HCT116 (cell line): ENCODE data around the gene OR6A2. TPM values are rescaled to one million over a fixed set of nuclear protein-coding genes. Genes with fewer than 3 reads are reported as not detected.

ENCODE experiments used
- ATAC-seq: fragments of 200-7000 bp; cut with Tn5 transposase; 2 replicates; pipeline ENCODE4 v1.9.1; 2020; ENCODE audit warnings: mild to moderate bottlenecking, moderate library complexity
- BruUV-seq: library from RNA; stranded (reverse); fragments of 400-500 nt; replicated peaks from 2 replicates; lab custom pipeline; 2021; lab: Mats Ljungman, UMichigan
- CTCF ChIA-PET: fragments of 300-600 bp; sonication (Branson Sonifier 250); formaldehyde crosslinking; loops from one replicate; lab custom pipeline; 2021; ENCODE audit warnings: antibody characterized with exemption; lab: Charles Lee
- POLR2A ChIA-PET: fragments of 300-600, 350-600 bp; sonication (Branson Sonifier 250); formaldehyde crosslinking; loops from one replicate; lab custom pipeline; 2021; ENCODE audit warnings: antibody characterized with exemption; lab: Charles Lee
- RAD21 ChIA-PET, 2 experiments: fragments of 300-600 bp; sonication (Branson Sonifier 250); formaldehyde crosslinking; loops; one replicate each; lab custom pipeline; 2023; ENCODE audit warnings: low total read pairs in 2 of 2; ENCODE audit not compliant: uncharacterized antibody in 2 of 2, unreplicated experiment in 2 of 2, low non-redundant PET in 1 of 2; lab: Charles Lee
- DNase-seq: peaks from one replicate; pipeline ENCODE4 v3.0.0-alpha.2; 2010; ENCODE audit warnings: low read depth, low spot score
- H2AFZ ChIP-seq: fragments of 200-600 bp; shearing (Covaris generic), sonication (generic); 2 replicates; pipeline ENCODE4 v1.6.1; 2017; ENCODE audit warnings: low read depth, mixed run types, mixed read lengths, antibody characterized with exemption, low read length; ENCODE audit not compliant: poor library complexity, severe bottlenecking
- H3K27ac ChIP-seq: 2 replicates; pipeline ENCODE4 v1.5.1; 2012; ENCODE audit warnings: low read depth, low read length
- H3K27me3 ChIP-seq: fragments of 200-600 bp; sonication (generic); 2 replicates; pipeline ENCODE4 v1.6.1; 2016; ENCODE audit warnings: mixed run types, low read length, mixed read lengths; ENCODE audit not compliant: insufficient read depth
- H3K36me3 ChIP-seq, 2 experiments: fragments of 200-500 bp in 1 of 2; fragments of 200-600 bp in 1 of 2; sonication (Bioruptor generic) in 1 of 2; sonication (generic) in 1 of 2; 2 replicates each; pipeline versions ENCODE4 v1.5.1 to v1.6.1; 2014 to 2016; ENCODE audit warnings: low read length in 2 of 2, inconsistent platforms in 1 of 2, mixed read lengths in 1 of 2, mixed run types in 1 of 2; ENCODE audit not compliant: insufficient read depth in 2 of 2, control insufficient read depth in 1 of 2
- H3K4me1 ChIP-seq, 2 experiments: fragments of 200-600 bp in 1 of 2; sonication (generic) in 1 of 2; 2 replicates each; pipeline versions ENCODE4 v1.5.1 to v1.6.1; 2012 to 2017; ENCODE audit warnings: low read length in 2 of 2, inconsistent platforms in 1 of 2, mild to moderate bottlenecking in 1 of 2, mixed read lengths in 1 of 2, mixed run types in 1 of 2, moderate library complexity in 1 of 2; ENCODE audit not compliant: insufficient read depth in 2 of 2, control insufficient read depth in 1 of 2
- H3K4me2 ChIP-seq: fragments of 200-600 bp; sonication (generic); 2 replicates; pipeline ENCODE4 v1.6.1; 2017; ENCODE audit warnings: mixed run types, low read length, mixed read lengths
- H3K4me3 ChIP-seq, 2 experiments: fragments of 200-600 bp in 1 of 2; sonication (generic) in 1 of 2; replicated peaks in 1 of 2; 2 replicates each; pipeline ENCODE4 v1.5.1; 2011 to 2016; ENCODE audit warnings: low read length in 2 of 2, control low read depth in 1 of 2, low read depth in 1 of 2, mild to moderate bottlenecking in 1 of 2, mixed read lengths in 1 of 2, mixed run types in 1 of 2
- H3K79me2 ChIP-seq: fragments of 200-600 bp; sonication (generic); 2 replicates; pipeline ENCODE4 v1.6.1; 2017; ENCODE audit warnings: mild to moderate bottlenecking, mixed run types, low read length, moderate library complexity, mixed read lengths; ENCODE audit not compliant: insufficient read depth
- H3K9ac ChIP-seq: fragments of 200-600 bp; sonication (generic); 2 replicates; pipeline ENCODE4 v1.6.1; 2016; ENCODE audit warnings: low read length, mixed read lengths
- H3K9me2 ChIP-seq: fragments of 200-600 bp; sonication (generic), shearing (Covaris generic); 2 replicates; pipeline ENCODE4 v1.6.1; 2017; ENCODE audit warnings: mixed run types, mild to moderate bottlenecking, moderate library complexity; ENCODE audit not compliant: insufficient read depth
- H3K9me3 ChIP-seq, 2 experiments: fragments of 200-500 bp in 1 of 2; fragments of 200-600 bp in 1 of 2; sonication (Bioruptor generic) in 1 of 2; sonication (generic) in 1 of 2; 2 replicates each; pipeline ENCODE4 v1.6.1; 2014 to 2017; ENCODE audit warnings: low read length in 2 of 2, mixed read lengths in 2 of 2, inconsistent platforms in 1 of 2, low read depth in 1 of 2, mild to moderate bottlenecking in 1 of 2, mixed run types in 1 of 2, moderate library complexity in 1 of 2; ENCODE audit not compliant: control insufficient read depth in 1 of 2, insufficient read depth in 1 of 2
- H4K20me1 ChIP-seq: fragments of 200-600 bp; sonication (generic), shearing (Covaris generic); 2 replicates; pipeline ENCODE4 v1.6.1; 2017; ENCODE audit warnings: mixed run types, mild to moderate bottlenecking, moderate library complexity; ENCODE audit not compliant: insufficient read depth
- ATF3 ChIP-seq: IDR thresholded peaks from 2 replicates; pipeline ENCODE4 v1.6.1; 2012
- CBX3 ChIP-seq: IDR thresholded peaks from 2 replicates; pipeline ENCODE4 v1.6.1; 2012; ENCODE audit warnings: low read depth
- CEBPB ChIP-seq: IDR thresholded peaks from 2 replicates; pipeline ENCODE4 v1.6.1; 2012; ENCODE audit warnings: low read depth
- EGR1 ChIP-seq: IDR thresholded peaks from 2 replicates; pipeline ENCODE4 v1.6.1; 2012; ENCODE audit warnings: low read depth
- FOSL1 ChIP-seq: IDR thresholded peaks from 2 replicates; pipeline ENCODE4 v1.6.1; 2012; ENCODE audit warnings: low read depth
- JUND ChIP-seq: IDR thresholded peaks from 2 replicates; pipeline ENCODE4 v1.6.1; 2012
- RAD21 ChIP-seq: IDR thresholded peaks from 2 replicates; pipeline ENCODE4 v1.6.1; 2012; ENCODE audit warnings: low read depth, mild to moderate bottlenecking
- SIN3A ChIP-seq: IDR thresholded peaks from 2 replicates; pipeline ENCODE4 v1.6.1; 2012; ENCODE audit warnings: low read depth
- SP1 ChIP-seq: IDR thresholded peaks from 2 replicates; pipeline ENCODE4 v1.6.1; 2012; ENCODE audit warnings: low read depth
- SRF ChIP-seq: IDR thresholded peaks from 2 replicates; pipeline ENCODE4 v1.6.1; 2012; ENCODE audit warnings: low read depth
- YY1 ChIP-seq: IDR thresholded peaks from 2 replicates; pipeline ENCODE4 v1.6.1; 2011; ENCODE audit warnings: low read length, low read depth, moderate library complexity, mild to moderate bottlenecking; ENCODE audit not compliant: insufficient replicate concordance; ENCODE audit errors: extremely low read depth
- ZFX ChIP-seq: fragments of 450-650 bp; IDR thresholded peaks from 2 replicates; pipeline ENCODE4 v1.6.1; 2017
- ZNF274 ChIP-seq: fragments of 200-500 bp; sonication (Bioruptor generic); IDR thresholded peaks from 2 replicates; pipeline ENCODE4 v1.6.1; 2014; ENCODE audit warnings: mild to moderate bottlenecking, low read depth, low read length, inconsistent platforms
- intact Hi-C: fragments of 100-400 bp; cut with micrococcal nuclease; formaldehyde crosslinking; loops from 2 replicates; pipeline ENCODE4 v1.10.0; 2022
- total RNA-seq: library from RNA; stranded (reverse); gene quantifications from one replicate; pipeline ENCODE4 v1.2.1, GENCODE V29; 2021; ENCODE audit not compliant: unreplicated experiment
- TF ChIP-seq, protein P1 (sequence below), 3 experiments: fragments of 200-600 bp in 1 of 3; sonication (generic) in 1 of 3; IDR thresholded peaks in 2 of 3; conservative IDR thresholded peaks in 1 of 3; 2 replicates each; pipeline ENCODE4 v1.5.1; 2012 to 2017; ENCODE audit warnings: low read depth in 2 of 3, low read length in 2 of 3, antibody characterized with exemption in 1 of 3, borderline replicate concordance in 1 of 3, control low read depth in 1 of 3, mild to moderate bottlenecking in 1 of 3, mixed read lengths in 1 of 3, mixed run types in 1 of 3, moderate library complexity in 1 of 3; ENCODE audit not compliant: insufficient read depth in 1 of 3

Gene OR6A2
- total RNA-seq, 1 experiment from 2014 or later: 0.22 TPM

DNA sequence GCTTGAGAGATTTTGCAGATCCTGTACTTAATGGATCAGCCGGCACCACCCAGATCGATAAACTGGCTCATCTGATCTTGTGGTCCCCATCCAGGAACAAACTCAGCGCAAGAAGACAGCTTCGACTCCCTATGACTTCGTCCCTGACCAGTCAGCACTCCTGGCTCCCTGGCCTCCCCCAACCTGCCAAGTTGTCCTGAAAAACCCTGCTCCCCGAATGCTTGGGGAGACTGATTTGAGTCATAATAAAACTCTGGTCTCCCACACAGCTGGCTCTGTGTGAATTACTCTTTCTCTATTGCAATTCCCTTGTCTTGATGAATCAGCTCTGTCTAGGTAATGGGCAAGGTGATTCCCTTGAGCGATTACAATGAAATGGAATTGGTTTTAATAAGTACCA is 57.2 kb downstream of the OR6A2 start:
- no peak overlapping the region for H3K9ac ChIP-seq
- H3K36me3 ChIP-seq: no peaks in the 10 kb centered on the region
- H2AFZ ChIP-seq: no peak overlapping the region
- H3K9me3 ChIP-seq: no peaks in the 10 kb centered on the region
- no peaks in the 10 kb centered on the region for H3K4me1 ChIP-seq
- H3K27me3 ChIP-seq: peaks cover 67% of the 10 kb centered on the region
- intact Hi-C loops: no loop called here
- ChIA-PET RAD21 (no interaction called here), POLR2A (no interaction called here), CTCF (interaction anchor here (3.3 kb wide), 1 partner anchor 13 kb away, joined by 13 read pairs; no protein-coding TSS in a partner anchor)
- DNase-seq (no peak), ATAC-seq (no peak)
- H3K27ac ChIP-seq: no peak overlapping the region
- BruUV-seq: no TSS peak
- no peak overlapping the region for H3K4me2 ChIP-seq
- TF ChIP-seq, protein P1, sequence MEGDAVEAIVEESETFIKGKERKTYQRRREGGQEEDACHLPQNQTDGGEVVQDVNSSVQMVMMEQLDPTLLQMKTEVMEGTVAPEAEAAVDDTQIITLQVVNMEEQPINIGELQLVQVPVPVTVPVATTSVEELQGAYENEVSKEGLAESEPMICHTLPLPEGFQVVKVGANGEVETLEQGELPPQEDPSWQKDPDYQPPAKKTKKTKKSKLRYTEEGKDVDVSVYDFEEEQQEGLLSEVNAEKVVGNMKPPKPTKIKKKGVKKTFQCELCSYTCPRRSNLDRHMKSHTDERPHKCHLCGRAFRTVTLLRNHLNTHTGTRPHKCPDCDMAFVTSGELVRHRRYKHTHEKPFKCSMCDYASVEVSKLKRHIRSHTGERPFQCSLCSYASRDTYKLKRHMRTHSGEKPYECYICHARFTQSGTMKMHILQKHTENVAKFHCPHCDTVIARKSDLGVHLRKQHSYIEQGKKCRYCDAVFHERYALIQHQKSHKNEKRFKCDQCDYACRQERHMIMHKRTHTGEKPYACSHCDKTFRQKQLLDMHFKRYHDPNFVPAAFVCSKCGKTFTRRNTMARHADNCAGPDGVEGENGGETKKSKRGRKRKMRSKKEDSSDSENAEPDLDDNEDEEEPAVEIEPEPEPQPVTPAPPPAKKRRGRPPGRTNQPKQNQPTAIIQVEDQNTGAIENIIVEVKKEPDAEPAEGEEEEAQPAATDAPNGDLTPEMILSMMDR (IDR thresholded peaks at IDR 0.05 in 2 of 3, conservative IDR thresholded peaks at IDR 0.05 in 1 of 3; ENCODE audit: borderline replicate concordance in 1 of 3, insufficient read depth in 1 of 3, low read depth in 2 of 3, low read length in 2 of 3): no peak
- TF ChIP-seq SRF (no peak), ZNF274 (no peak), EGR1 (no peak), JUND (no peak), SIN3A (no peak), CBX3 (no peak), SP1 (no peak), ZFX (no peak), CEBPB (no peak), YY1 (no peak), FOSL1 (no peak), ATF3 (no peak), RAD21 (no peak)
- no peak overlapping the region for H3K4me3 ChIP-seq
- H4K20me1 ChIP-seq: no peaks in the 10 kb centered on the region
- H3K9me2 ChIP-seq: no peaks in the 10 kb centered on the region
- H3K79me2 ChIP-seq: no peaks in the 10 kb centered on the region

Other genes with a start within 250 kb of the OR6A2 start
- gene RRP8, start 196.1 kb downstream of the OR6A2 start, total RNA-seq: 17.8 TPM
- gene ILK, start 195.9 kb downstream of the OR6A2 start, total RNA-seq: 73.5 TPM
- gene TAF10, start 187.5 kb downstream of the OR6A2 start, total RNA-seq: 151 TPM
- 44.7 TPM for gene TPP1, start 180.3 kb downstream of the OR6A2 start, total RNA-seq
- gene DCHS1, start 143.9 kb downstream of the OR6A2 start, total RNA-seq: 0.30 TPM
- 75.0 TPM for gene MRPL17, start 116.3 kb downstream of the OR6A2 start, total RNA-seq
- gene OR2AG2, start 27.7 kb downstream of the OR6A2 start, total RNA-seq: 0.07 TPM
- not detected for gene OR2AG1, start 16.7 kb downstream of the OR6A2 start, total RNA-seq
- not detected for gene OR10A5, start 46.0 kb upstream of the OR6A2 start, total RNA-seq
- gene OR10A2, start 63.4 kb upstream of the OR6A2 start, total RNA-seq: not detected
- not detected for gene OR10A4, start 76.9 kb upstream of the OR6A2 start, total RNA-seq
- 0.20 TPM for gene OR2D2, start 92.8 kb upstream of the OR6A2 start, total RNA-seq
- not detected for gene OR2D3, start 121.3 kb upstream of the OR6A2 start, total RNA-seq
- gene ZNF215, start 126.7 kb upstream of the OR6A2 start, total RNA-seq: 9.9 TPM
- 2.1 TPM for gene ZNF214, start 220.7 kb upstream of the OR6A2 start, total RNA-seq
- gene NLRP14, start 220.8 kb upstream of the OR6A2 start, total RNA-seq: 0.49 TPM